Neural progenitor cell (in vitro differentiated cells): ENCODE results near the gene SRY. TPM values are rescaled to one million over a fixed set of nuclear protein-coding genes. Genes with fewer than 3 reads are reported as not detected.

Experiments
- DNase-seq: peaks from one replicate; pipeline ENCODE4 v3.0.0-alpha.2; 2016; ENCODE audit warnings: low spot score
- H2AFZ ChIP-seq: fragments of 200-600 bp; sonication (generic); replicated peaks from 2 replicates; pipeline ENCODE4 v1.6.1; 2016; ENCODE audit warnings: antibody characterized with exemption
- H3F3A ChIP-seq: fragments of 200-600 bp; sonication (generic); 2 replicates; pipeline ENCODE4 v1.6.1; 2016; ENCODE audit warnings: antibody characterized with exemption, low read depth
- H3K27ac ChIP-seq: fragments of 200-600 bp; sonication (generic); 2 replicates; pipeline ENCODE4 v1.5.1; 2016; ENCODE audit warnings: mild to moderate bottlenecking
- H3K27me3 ChIP-seq: fragments of 200-600 bp; sonication (generic); 2 replicates; pipeline ENCODE4 v1.6.1; 2016; ENCODE audit warnings: mild to moderate bottlenecking, moderate library complexity
- H3K36me3 ChIP-seq: fragments of 200-600 bp; sonication (generic); 2 replicates; pipeline ENCODE4 v1.5.1; 2016
- H3K4me1 ChIP-seq: fragments of 200-600 bp; sonication (generic); 2 replicates; pipeline ENCODE4 v1.6.1; 2016; ENCODE audit warnings: mixed run types
- H3K4me2 ChIP-seq: fragments of 200-600 bp; sonication (generic); 2 replicates; pipeline ENCODE4 v1.6.1; 2016
- H3K4me3 ChIP-seq: fragments of 200-600 bp; sonication (generic); 2 replicates; pipeline ENCODE4 v1.5.1; 2016
- H3K79me2 ChIP-seq: fragments of 200-600 bp; sonication (generic); 2 replicates; pipeline ENCODE4 v1.6.1; 2016; ENCODE audit warnings: low read depth
- H3K9ac ChIP-seq: fragments of 200-600 bp; sonication (generic); 2 replicates; pipeline ENCODE4 v1.6.1; 2016
- H3K9me3 ChIP-seq: fragments of 200-600 bp; sonication (generic); 2 replicates; pipeline ENCODE4 v1.5.1; 2016; ENCODE audit warnings: low read depth
- H4K20me1 ChIP-seq: fragments of 200-600 bp; sonication (generic); 2 replicates; pipeline ENCODE4 v1.6.1; 2016; ENCODE audit warnings: low read depth
- H3K27ac Mint-ChIP-seq: 3 replicates; pipeline ENCODE4 v1.8.0; 2021; ENCODE audit warnings: mixed read lengths
- H3K27me3 Mint-ChIP-seq: 2 replicates; pipeline ENCODE4 v1.8.0; 2022; ENCODE audit warnings: low read depth, mild to moderate bottlenecking, inconsistent platforms, moderate library complexity, mixed read lengths; ENCODE audit not compliant: insufficient read depth
- H3K36me3 Mint-ChIP-seq: 3 replicates; pipeline ENCODE4 v1.8.0; 2021; ENCODE audit warnings: mixed read lengths
- H3K4me1 Mint-ChIP-seq: 3 replicates; pipeline ENCODE4 v1.8.0; 2021; ENCODE audit warnings: mixed read lengths
- H3K4me3 Mint-ChIP-seq: 3 replicates; pipeline ENCODE4 v1.8.0; 2021; ENCODE audit warnings: mild to moderate bottlenecking, moderate library complexity, mixed read lengths
- H3K9me3 Mint-ChIP-seq: 3 replicates; pipeline ENCODE4 v1.8.0; 2020; ENCODE audit warnings: mixed read lengths
- EZH2 ChIP-seq: fragments of 200-600 bp; sonication (generic); IDR thresholded peaks from 2 replicates; pipeline ENCODE4 v1.6.1; 2017; ENCODE audit warnings: antibody characterized with exemption, mild to moderate bottlenecking, moderate library complexity
- EZH2phosphoT487 ChIP-seq: fragments of 200-600 bp; sonication (generic); IDR thresholded peaks from 2 replicates; pipeline ENCODE4 v1.6.1; 2017; ENCODE audit warnings: antibody characterized with exemption
- small RNA-seq: library from RNA; depleted of rRNA; stranded (forward); fragments of <200 nt; gene quantifications from one replicate; pipeline ENCODE3, GENCODE V24; 2015
- total RNA-seq: library from RNA; depleted of rRNA; stranded (reverse); fragments of >200 nt; gene quantifications from 2 replicates; pipeline ENCODE4 v1.2.3, GENCODE V29; 2015; ENCODE audit warnings: low replicate concordance
- TF ChIP-seq, protein P1 (sequence below): fragments of 200-600 bp; sonication (generic); IDR thresholded peaks from 2 replicates; pipeline ENCODE4 v1.5.1; 2017; ENCODE audit warnings: antibody characterized with exemption, mild to moderate bottlenecking

Gene SRY
- total RNA-seq, 1 donor from 2014 or later = not detected

DNA sequence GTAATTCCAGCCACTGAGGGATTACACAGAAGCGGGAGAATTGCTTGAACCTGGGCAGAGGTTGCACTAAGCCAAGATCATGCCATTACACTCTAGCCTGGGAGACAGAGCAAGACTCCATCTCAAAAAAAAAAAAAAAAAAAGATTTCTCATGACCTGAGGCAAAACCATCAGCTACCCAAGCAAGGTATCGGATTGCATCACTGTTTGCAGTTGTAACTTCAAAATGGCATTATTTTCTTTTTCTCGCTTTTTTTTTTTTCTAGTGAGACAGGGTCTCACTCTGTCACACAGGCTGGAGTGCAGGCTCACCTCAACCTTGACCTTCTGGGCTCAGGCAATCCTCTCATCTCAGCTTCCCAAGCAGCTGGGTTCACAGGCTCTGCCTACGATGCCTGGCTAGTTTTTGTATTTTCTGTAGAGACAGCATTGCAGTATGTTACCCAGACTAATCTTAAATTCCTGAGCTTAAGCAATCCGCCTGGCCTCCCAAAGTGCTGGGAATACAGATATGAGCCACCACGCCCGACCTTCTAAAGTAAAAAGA, 9.6 kb upstream of the SRY start:
- no peak overlapping the region for H3K4me3 Mint-ChIP-seq
- TF ChIP-seq EZH2 (no peak), EZH2phosphoT487 (no peak)
- TF ChIP-seq, protein P1, sequence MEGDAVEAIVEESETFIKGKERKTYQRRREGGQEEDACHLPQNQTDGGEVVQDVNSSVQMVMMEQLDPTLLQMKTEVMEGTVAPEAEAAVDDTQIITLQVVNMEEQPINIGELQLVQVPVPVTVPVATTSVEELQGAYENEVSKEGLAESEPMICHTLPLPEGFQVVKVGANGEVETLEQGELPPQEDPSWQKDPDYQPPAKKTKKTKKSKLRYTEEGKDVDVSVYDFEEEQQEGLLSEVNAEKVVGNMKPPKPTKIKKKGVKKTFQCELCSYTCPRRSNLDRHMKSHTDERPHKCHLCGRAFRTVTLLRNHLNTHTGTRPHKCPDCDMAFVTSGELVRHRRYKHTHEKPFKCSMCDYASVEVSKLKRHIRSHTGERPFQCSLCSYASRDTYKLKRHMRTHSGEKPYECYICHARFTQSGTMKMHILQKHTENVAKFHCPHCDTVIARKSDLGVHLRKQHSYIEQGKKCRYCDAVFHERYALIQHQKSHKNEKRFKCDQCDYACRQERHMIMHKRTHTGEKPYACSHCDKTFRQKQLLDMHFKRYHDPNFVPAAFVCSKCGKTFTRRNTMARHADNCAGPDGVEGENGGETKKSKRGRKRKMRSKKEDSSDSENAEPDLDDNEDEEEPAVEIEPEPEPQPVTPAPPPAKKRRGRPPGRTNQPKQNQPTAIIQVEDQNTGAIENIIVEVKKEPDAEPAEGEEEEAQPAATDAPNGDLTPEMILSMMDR = no peak
- H3K9me3 Mint-ChIP-seq = no peaks in the 10 kb centered on the region
- H3K79me2 ChIP-seq = no peaks in the 10 kb centered on the region
- no peak for DNase-seq
- no peak overlapping the region for H3K27ac ChIP-seq
- H3K4me3 ChIP-seq = no peak overlapping the region
- no peaks in the 10 kb centered on the region for H3K4me1 ChIP-seq
- no peak overlapping the region for H3K9ac ChIP-seq
- no peaks in the 10 kb centered on the region for H3K27me3 ChIP-seq
- no peak overlapping the region for H2AFZ ChIP-seq
- H3K27ac Mint-ChIP-seq = no peak overlapping the region
- no peaks in the 10 kb centered on the region for H3K36me3 Mint-ChIP-seq
- no peaks in the 10 kb centered on the region for H3F3A ChIP-seq
- no peak overlapping the region for H3K4me2 ChIP-seq
- no peaks in the 10 kb centered on the region for H4K20me1 ChIP-seq
- H3K27me3 Mint-ChIP-seq = no peaks in the 10 kb centered on the region
- H3K4me1 Mint-ChIP-seq = no peaks in the 10 kb centered on the region
- no peaks in the 10 kb centered on the region for H3K36me3 ChIP-seq
- no peaks in the 10 kb centered on the region for H3K9me3 ChIP-seq

DNA sequence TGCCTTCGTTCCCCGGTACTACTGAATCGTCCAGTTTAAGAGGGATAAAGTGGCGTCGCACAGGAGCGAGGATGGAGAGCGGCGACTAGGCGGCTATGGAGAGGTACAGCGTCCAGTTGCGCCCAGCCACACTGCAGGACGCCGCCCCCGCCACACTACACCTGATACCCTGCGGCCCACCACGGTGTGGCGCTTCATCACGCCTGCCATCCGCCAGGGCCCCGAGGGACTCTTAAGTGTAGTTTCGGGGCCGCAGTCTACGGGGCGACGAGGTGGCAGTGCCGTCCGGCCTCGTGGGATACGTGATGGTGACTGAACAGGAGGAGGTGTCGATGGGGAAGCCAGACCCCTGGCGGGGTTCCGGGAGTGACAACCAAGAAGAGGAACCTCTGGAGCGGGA, 2.3 kb upstream of the SRY start:
- H3K27ac Mint-ChIP-seq = no peak overlapping the region
- Histone ChIP-seq H3K36me3 (no peaks in the 10 kb centered on the region), H3K79me2 (no peaks in the 10 kb centered on the region), H2AFZ (no peak overlapping the region), H3K4me3 (no peak overlapping the region), H3K9me3 (no peaks in the 10 kb centered on the region), H3K27me3 (no peaks in the 10 kb centered on the region), H3F3A (no peaks in the 10 kb centered on the region), H3K9ac (no peak overlapping the region), H4K20me1 (no peaks in the 10 kb centered on the region), H3K4me1 (no peaks in the 10 kb centered on the region), H3K27ac (no peak overlapping the region), H3K4me2 (no peak overlapping the region)
- H3K4me3 Mint-ChIP-seq = no peak overlapping the region
- H3K9me3 Mint-ChIP-seq = no peaks in the 10 kb centered on the region
- DNase-seq = no peak
- no peaks in the 10 kb centered on the region for H3K27me3 Mint-ChIP-seq
- H3K4me1 Mint-ChIP-seq = no peaks in the 10 kb centered on the region
- H3K36me3 Mint-ChIP-seq = no peaks in the 10 kb centered on the region
- no peak for TF ChIP-seq EZH2
- no peak for TF ChIP-seq EZH2phosphoT487
- TF ChIP-seq, protein P1 = no peak

DNA sequence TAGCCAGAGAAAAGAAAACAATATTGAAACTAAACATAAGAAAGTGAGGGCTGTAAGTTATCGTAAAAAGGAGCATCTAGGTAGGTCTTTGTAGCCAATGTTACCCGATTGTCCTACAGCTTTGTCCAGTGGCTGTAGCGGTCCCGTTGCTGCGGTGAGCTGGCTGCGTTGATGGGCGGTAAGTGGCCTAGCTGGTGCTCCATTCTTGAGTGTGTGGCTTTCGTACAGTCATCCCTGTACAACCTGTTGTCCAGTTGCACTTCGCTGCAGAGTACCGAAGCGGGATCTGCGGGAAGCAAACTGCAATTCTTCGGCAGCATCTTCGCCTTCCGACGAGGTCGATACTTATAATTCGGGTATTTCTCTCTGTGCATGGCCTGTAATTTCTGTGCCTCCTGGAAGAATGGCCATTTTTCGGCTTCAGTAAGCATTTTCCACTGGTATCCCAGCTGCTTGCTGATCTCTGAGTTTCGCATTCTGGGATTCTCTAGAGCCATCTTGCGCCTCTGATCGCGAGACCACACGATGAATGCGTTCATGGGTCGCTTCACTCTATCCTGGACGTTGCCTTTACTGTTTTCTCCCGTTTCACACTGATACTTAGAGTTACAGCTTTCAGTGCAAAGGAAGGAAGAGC, 488 bp downstream of the SRY start:
- no peaks in the 10 kb centered on the region for H3K4me1 ChIP-seq
- no peak for TF ChIP-seq EZH2phosphoT487
- no peak for TF ChIP-seq EZH2
- TF ChIP-seq, protein P1 = no peak
- H2AFZ ChIP-seq = no peak overlapping the region
- H3K9me3 ChIP-seq = no peaks in the 10 kb centered on the region
- no peaks in the 10 kb centered on the region for H3F3A ChIP-seq
- no peaks in the 10 kb centered on the region for H3K36me3 Mint-ChIP-seq
- no peaks in the 10 kb centered on the region for H3K36me3 ChIP-seq
- no peaks in the 10 kb centered on the region for H3K9me3 Mint-ChIP-seq
- DNase-seq = no peak
- no peak overlapping the region for H3K9ac ChIP-seq
- no peaks in the 10 kb centered on the region for H3K4me1 Mint-ChIP-seq
- no peak overlapping the region for H3K27ac ChIP-seq
- H3K4me2 ChIP-seq = no peak overlapping the region
- H3K27ac Mint-ChIP-seq = no peak overlapping the region
- H3K4me3 ChIP-seq = no peak overlapping the region
- H3K79me2 ChIP-seq = no peaks in the 10 kb centered on the region
- no peak overlapping the region for H3K4me3 Mint-ChIP-seq
- H4K20me1 ChIP-seq = no peaks in the 10 kb centered on the region
- H3K27me3 ChIP-seq = no peaks in the 10 kb centered on the region
- H3K27me3 Mint-ChIP-seq = no peaks in the 10 kb centered on the region

Small RNA genes lying within 50 kb of the gene (small RNA-seq; reads per million reads assigned to genes)
- gene RNU6-1334P (not detected), gene TOMM22P2 (not detected)

Other genes with a start within 250 kb of the SRY start
- gene RPS4Y1, start 53.9 kb upstream of the SRY start, total RNA-seq = not detected in 2 replicates
- not detected in 2 replicates for gene ZFY, start 147.7 kb upstream of the SRY start, total RNA-seq